Mucosa of stomach (tissue), 1 donor: Measurements from ENCODE around the gene INTS7.

Experiments used
- H3K27me3 ChIP-seq: one replicate; pipeline ENCODE4 v1.7.0; 2013; ENCODE audit warnings: mild to moderate bottlenecking, low read length; ENCODE audit not compliant: control insufficient read depth, insufficient read depth
- H3K36me3 ChIP-seq: one replicate; pipeline ENCODE4 v1.7.0; 2013; ENCODE audit warnings: low read length; ENCODE audit not compliant: control insufficient read depth, insufficient read depth
- H3K4me1 ChIP-seq: one replicate; pipeline ENCODE4 v1.7.0; 2013; ENCODE audit warnings: mild to moderate bottlenecking, low read length; ENCODE audit not compliant: control insufficient read depth, insufficient read depth
- H3K4me3 ChIP-seq: one replicate; pipeline ENCODE4 v1.7.0; 2013; ENCODE audit warnings: low read length
- H3K9ac ChIP-seq: one replicate; pipeline ENCODE4 v1.7.0; 2013; ENCODE audit warnings: mild to moderate bottlenecking, low read length, moderate library complexity
- H3K9me3 ChIP-seq: one replicate; pipeline ENCODE4 v1.7.0; 2013; ENCODE audit warnings: mild to moderate bottlenecking, low read length, moderate library complexity; ENCODE audit not compliant: control insufficient read depth
- donor health status: Pancreatic carcinoma.

INTS7 gene

GRCh38 chr1:212060632-212061472 lies 25.5 kb upstream of the INTS7 start:
- H3K36me3 ChIP-seq: no peaks in the 10 kb centered on the region
- no peaks in the 10 kb centered on the region for H3K27me3 ChIP-seq
- no peak overlapping the region for H3K4me3 ChIP-seq
- H3K9me3 ChIP-seq: no peaks in the 10 kb centered on the region
- no peak overlapping the region for H3K9ac ChIP-seq
- no peaks in the 10 kb centered on the region for H3K4me1 ChIP-seq

GRCh38 chr1:212055333-212055732 lies 20.0 kb upstream of the INTS7 start:
- H3K36me3 ChIP-seq: no peaks in the 10 kb centered on the region
- H3K9ac ChIP-seq: no peak overlapping the region
- no peak overlapping the region for H3K4me3 ChIP-seq
- no peaks in the 10 kb centered on the region for H3K4me1 ChIP-seq
- no peaks in the 10 kb centered on the region for H3K27me3 ChIP-seq
- H3K9me3 ChIP-seq: no peaks in the 10 kb centered on the region

GRCh38 chr1:212053993-212054392 lies 18.6 kb upstream of the INTS7 start:
- Histone ChIP-seq H3K9me3 (no peaks in the 10 kb centered on the region), H3K36me3 (no peaks in the 10 kb centered on the region), H3K4me1 (no peaks in the 10 kb centered on the region), H3K4me3 (no peak overlapping the region), H3K27me3 (no peaks in the 10 kb centered on the region), H3K9ac (no peak overlapping the region)

GRCh38 chr1:212045981-212046380 lies 10.6 kb upstream of the INTS7 start:
- Histone ChIP-seq H3K9me3 (no peaks in the 10 kb centered on the region), H3K36me3 (no peaks in the 10 kb centered on the region), H3K27me3 (no peaks in the 10 kb centered on the region), H3K4me3 (no peak overlapping the region), H3K9ac (no peak overlapping the region), H3K4me1 (no peaks in the 10 kb centered on the region)

- Histone ChIP-seq H3K9me3 (no peaks in the 10 kb centered on the region), H3K27me3 (no peaks in the 10 kb centered on the region), H3K9ac (no peak overlapping the region), H3K4me3 (no peak overlapping the region), H3K36me3 (no peaks in the 10 kb centered on the region), H3K4me1 (no peaks in the 10 kb centered on the region)
Measured at GRCh38 chr1:212044851-212045250, 9.5 kb upstream of the INTS7 start.

- H3K36me3 ChIP-seq: no peaks in the 10 kb centered on the region
- H3K9ac ChIP-seq: no peak overlapping the region
- no peaks in the 10 kb centered on the region for H3K9me3 ChIP-seq
- H3K4me1 ChIP-seq: no peaks in the 10 kb centered on the region
- H3K27me3 ChIP-seq: no peaks in the 10 kb centered on the region
- no peak overlapping the region for H3K4me3 ChIP-seq
Measured at GRCh38 chr1:212042436-212042835, 7.1 kb upstream of the INTS7 start.

GRCh38 chr1:212040629-212041412 lies 5.5 kb upstream of the INTS7 start:
- Histone ChIP-seq H3K4me1 (no peaks in the 10 kb centered on the region), H3K27me3 (no peaks in the 10 kb centered on the region), H3K9ac (no peak overlapping the region), H3K4me3 (no peak overlapping the region), H3K9me3 (no peaks in the 10 kb centered on the region), H3K36me3 (no peaks in the 10 kb centered on the region)

GRCh38 chr1:212039622-212040021 lies 4.3 kb upstream of the INTS7 start:
- H3K36me3 ChIP-seq: no peaks in the 10 kb centered on the region
- no peaks in the 10 kb centered on the region for H3K27me3 ChIP-seq
- H3K4me3 ChIP-seq: no peak overlapping the region
- no peak overlapping the region for H3K9ac ChIP-seq
- H3K9me3 ChIP-seq: no peaks in the 10 kb centered on the region
- H3K4me1 ChIP-seq: no peaks in the 10 kb centered on the region

GRCh38 chr1:212037900-212038299 lies 2.5 kb upstream of the INTS7 start:
- Histone ChIP-seq H3K27me3 (no peaks in the 10 kb centered on the region), H3K9ac (no peak overlapping the region), H3K36me3 (no peaks in the 10 kb centered on the region), H3K4me1 (no peaks in the 10 kb centered on the region), H3K9me3 (no peaks in the 10 kb centered on the region), H3K4me3 (no peak overlapping the region)

- no peaks in the 10 kb centered on the region for H3K36me3 ChIP-seq
- H3K9ac ChIP-seq: peak overlapping the region; percentile 1
- H3K4me3 ChIP-seq: peak overlapping the region; percentile 38
- H3K27me3 ChIP-seq: no peaks in the 10 kb centered on the region
- no peaks in the 10 kb centered on the region for H3K4me1 ChIP-seq
- H3K9me3 ChIP-seq: no peaks in the 10 kb centered on the region
Measured at GRCh38 chr1:212035835-212036605, 663 bp upstream of the INTS7 start.

- H3K36me3 ChIP-seq: no peaks in the 10 kb centered on the region
- H3K9me3 ChIP-seq: no peaks in the 10 kb centered on the region
- peak overlapping the region; percentile 64 for H3K4me3 ChIP-seq
- no peaks in the 10 kb centered on the region for H3K4me1 ChIP-seq
- peak overlapping the region; percentile 58 for H3K9ac ChIP-seq
- no peaks in the 10 kb centered on the region for H3K27me3 ChIP-seq
Measured at GRCh38 chr1:212034516-212035122, 738 bp downstream of the INTS7 start.
